ENCODE results near the gene ANXA3.

- TF ChIP-seq CTCF (IDR thresholded peaks at IDR 0.05): no peak
- TF ChIP-seq POLR2A (IDR thresholded peaks at IDR 0.05): no peak
These were observed 103.2 kb downstream of the ANXA3 start for GRCh38 chr4:78654807-78655206.
